Motor neuron (in vitro differentiated cells): Measurements from ENCODE around the gene FAM20A. TPM values are rescaled to one million over a fixed set of nuclear protein-coding genes. Genes with fewer than 3 reads are reported as not detected.

Experiments used
- ATAC-seq, 8 experiments: fragments of 200-7000 bp; cut with Tn5 transposase; replicated peaks in 6 of 8; 2 replicates each; pipeline ENCODE4 v1.8.0; 2021; ENCODE audit warnings: mild to moderate bottlenecking in 8 of 8, moderate library complexity in 8 of 8
- H3K27ac ChIP-seq, 2 donors: fragments of 250-450 bp; sonication (Bioruptor Pico); 2 replicates each; pipeline ENCODE4 v1.9.0; 2021; ENCODE audit warnings: antibody characterized with exemption in 2 of 2, mild to moderate bottlenecking in 2 of 2, moderate library complexity in 1 of 2
- H3K4me1 ChIP-seq, 2 donors: fragments of 250-450 bp; sonication (Bioruptor Pico); replicated peaks in 1 of 2; 2 replicates each; pipeline ENCODE4 v1.6.1; 2021; ENCODE audit warnings: antibody characterized with exemption in 2 of 2, mild to moderate bottlenecking in 2 of 2, moderate library complexity in 1 of 2
- H3K4me3 ChIP-seq, 5 donors: fragments of 250-450 bp; sonication (Bioruptor Pico); 2 replicates each; pipeline ENCODE4 v1.9.0; 2021; ENCODE audit warnings: antibody characterized with exemption in 5 of 5, mild to moderate bottlenecking in 5 of 5, moderate library complexity in 4 of 5
- WGBS, 10 experiments: fragments of 450-650 bp; shearing (Covaris generic); methylation state at CpG; one replicate each; pipeline ENCODE4 v1.0.0; 2022; 5-methylcytosine and 5-hydroxymethylcytosine counted together
- in situ Hi-C, 9 experiments: fragments of 400-800 bp; cut with MboI; loops; one replicate each; pipeline ENCODE4 v1.15.0; 2021; ENCODE audit warnings: low sequenced_read_pairs in 9 of 9, low pct_unique_long_range_greater_than_20kb in 2 of 9; ENCODE audit not compliant: unreplicated experiment in 9 of 9
- total RNA-seq, 8 experiments: library from RNA; unstranded; fragments of 300-600 nt; gene quantifications; 2 replicates each; pipeline versions ENCODE4 v1.2.3 to v1.2.4, GENCODE V29; 2022

Gene FAM20A
- total RNA-seq, 8 experiments from 2014 or later: 1.6 to 12.1 (median 3.5) TPM

GRCh38 chr17:68621065-68621464 lies 19.9 kb upstream of the FAM20A start:
- in situ Hi-C loops: no loop called here
- no peak overlapping the region for H3K4me3 ChIP-seq
- WGBS, 10 experiments: 45 to 91% (median 72%) methylated on average over 1 to 2 of the region's 2 CpGs
- ATAC-seq: no peak
- H3K4me1 ChIP-seq: peaks cover 0 to 12% of the 10 kb centered on the region in 2 donors
- H3K27ac ChIP-seq: no peak overlapping the region

GRCh38 chr17:68616334-68616733 lies 15.2 kb upstream of the FAM20A start:
- ATAC-seq: no peak
- Histone ChIP-seq H3K4me1 (no peaks in the 10 kb centered on the region), H3K27ac (no peak overlapping the region), H3K4me3 (no peak overlapping the region)
- in situ Hi-C loops: no loop called here

GRCh38 chr17:68614718-68615117 lies 13.6 kb upstream of the FAM20A start:
- no peak for ATAC-seq
- in situ Hi-C loops: no loop called here
- H3K27ac ChIP-seq: no peak overlapping the region
- no peaks in the 10 kb centered on the region for H3K4me1 ChIP-seq
- no peak overlapping the region for H3K4me3 ChIP-seq
- WGBS, 10 experiments: 65 to 100% (median 100%) methylated on average over 1 to 5 of the region's 5 CpGs; no CpG with 5 or more reads in 1 of the 10 experiments

- no peak overlapping the region for H3K4me3 ChIP-seq
- in situ Hi-C loops: no loop called here
- no peak overlapping the region for H3K27ac ChIP-seq
- peak in 3 of 8 experiments; percentile 60 to 78 (median 69) for ATAC-seq
- 6 to 81% (median 20%) methylated on average over 1 to 5 of the region's 5 CpGs for WGBS, 10 experiments
- no peaks in the 10 kb centered on the region for H3K4me1 ChIP-seq
Measured at GRCh38 chr17:68613739-68614298, 12.7 kb upstream of the FAM20A start.

GRCh38 chr17:68612923-68613292 lies 11.7 kb upstream of the FAM20A start:
- ATAC-seq: no peak
- in situ Hi-C loops: no loop called here
- H3K27ac ChIP-seq: no peak overlapping the region
- no peaks in the 10 kb centered on the region for H3K4me1 ChIP-seq
- H3K4me3 ChIP-seq: no peak overlapping the region

- Histone ChIP-seq H3K4me3 (no peak overlapping the region), H3K4me1 (no peaks in the 10 kb centered on the region), H3K27ac (no peak overlapping the region)
- in situ Hi-C loops: no loop called here
- peak in 2 of 8 experiments; percentile 11 to 22 for ATAC-seq
- WGBS, 10 experiments: 34 to 100% (median 71%) methylated on average over 1 to 3 of the region's 3 CpGs
Measured at GRCh38 chr17:68612209-68612922, 11.2 kb upstream of the FAM20A start.

- 3 to 81% (median 65%) methylated on average over 1 to 4 of the region's 4 CpGs for WGBS, 10 experiments
- Histone ChIP-seq H3K4me3 (no peak overlapping the region), H3K27ac (no peak overlapping the region), H3K4me1 (no peaks in the 10 kb centered on the region)
- in situ Hi-C loops: no loop called here
- ATAC-seq: peak in 3 of 8 experiments; percentile 83 to 95 (median 85)
Measured at GRCh38 chr17:68611353-68612208, 10.4 kb upstream of the FAM20A start.

GRCh38 chr17:68610554-68610953 lies 9.4 kb upstream of the FAM20A start:
- no peak overlapping the region for H3K4me3 ChIP-seq
- no peak for ATAC-seq
- in situ Hi-C loops: no loop called here
- H3K27ac ChIP-seq: no peak overlapping the region
- WGBS, 10 experiments: 17 to 100% (median 60%) methylated on average over 1 of the region's 1 CpG; no CpG with 5 or more reads in 4 of the 10 experiments
- H3K4me1 ChIP-seq: no peaks in the 10 kb centered on the region

- in situ Hi-C loops: no loop called here
- ATAC-seq: no peak
- Histone ChIP-seq H3K27ac (no peak overlapping the region), H3K4me1 (no peaks in the 10 kb centered on the region), H3K4me3 (no peak overlapping the region)
- 79 to 100% (median 89%) methylated on average over 1 of the region's 1 CpG; no CpG with 5 or more reads in 3 of the 10 experiments for WGBS, 10 experiments
Measured at GRCh38 chr17:68608515-68609130, 7.5 kb upstream of the FAM20A start.

- WGBS, 10 experiments: 60 to 100% (median 90%) methylated on average over 1 to 2 of the region's 2 CpGs; no CpG with 5 or more reads in 2 of the 10 experiments
- H3K4me1 ChIP-seq: no peaks in the 10 kb centered on the region
- no peak for ATAC-seq
- in situ Hi-C loops: no loop called here
- no peak overlapping the region for H3K4me3 ChIP-seq
- no peak overlapping the region for H3K27ac ChIP-seq
Measured at GRCh38 chr17:68606451-68607307, 5.5 kb upstream of the FAM20A start.

- in situ Hi-C loops: no loop called here
- ATAC-seq: no peak
- WGBS, 10 experiments: 43 to 100% (median 89%) methylated on average over 1 of the region's 1 CpG; no CpG with 5 or more reads in 1 of the 10 experiments
Measured at GRCh38 chr17:68605914-68606313, 4.7 kb upstream of the FAM20A start.

GRCh38 chr17:68603656-68604055 lies 2.5 kb upstream of the FAM20A start:
- ATAC-seq: no peak
- WGBS, 10 experiments: 70 to 100% (median 80%) methylated on average over 1 to 2 of the region's 3 CpGs; no CpG with 5 or more reads in 5 of the 10 experiments
- H3K27ac ChIP-seq: no peak overlapping the region
- no peak overlapping the region for H3K4me3 ChIP-seq
- H3K4me1 ChIP-seq: peaks cover 0 to 6% of the 10 kb centered on the region in 2 donors
- in situ Hi-C loops: no loop called here

More at GRCh38 chr17:68605914-68606313, 4.7 kb upstream of the FAM20A start:
- Histone ChIP-seq H3K4me1 (no peaks in the 10 kb centered on the region), H3K4me3 (no peak overlapping the region), H3K27ac (no peak overlapping the region)
